Dermis microvascular lymphatic vessel endothelial cell (primary cell): ENCODE results near the gene RIN3. TPM values are rescaled to one million over a fixed set of nuclear protein-coding genes. Genes with fewer than 3 reads are reported as not detected.

Experiments
- DNase-seq, 2 donors: peaks; one replicate each; pipeline versions ENCODE4 v3.0.0 to v3.0.0-alpha.2; 2010; ENCODE audit warnings: low read depth in 2 of 2
- total RNA-seq: library from RNA; depleted of rRNA; stranded (reverse); fragments of >200 nt; gene quantifications from 2 replicates; pipeline ENCODE4 v1.2.1, GENCODE V29; 2014

RIN3 gene
- total RNA-seq, 1 donor from 2014 or later = 4.1 TPM

DNA sequence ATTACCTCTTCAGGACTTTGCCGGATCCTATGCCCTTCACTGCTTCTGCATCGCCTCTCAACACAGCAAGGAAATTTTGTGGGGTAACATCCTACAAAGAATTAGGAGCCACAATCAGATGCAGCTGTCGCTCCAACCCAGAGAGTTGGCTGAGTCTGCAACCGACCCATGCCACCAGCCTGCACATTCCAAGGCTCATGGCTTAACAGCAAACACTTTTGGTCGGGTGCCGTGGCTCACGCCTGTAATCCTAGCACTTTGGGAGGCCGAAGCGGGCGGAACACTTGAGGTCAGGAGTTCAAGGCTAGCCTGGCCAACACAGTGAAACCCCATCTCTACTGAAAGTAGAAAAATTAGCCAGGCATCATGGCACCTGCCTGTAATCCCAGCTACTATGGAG lies 202.6 kb downstream of the RIN3 start:
- no peak for DNase-seq

DNA sequence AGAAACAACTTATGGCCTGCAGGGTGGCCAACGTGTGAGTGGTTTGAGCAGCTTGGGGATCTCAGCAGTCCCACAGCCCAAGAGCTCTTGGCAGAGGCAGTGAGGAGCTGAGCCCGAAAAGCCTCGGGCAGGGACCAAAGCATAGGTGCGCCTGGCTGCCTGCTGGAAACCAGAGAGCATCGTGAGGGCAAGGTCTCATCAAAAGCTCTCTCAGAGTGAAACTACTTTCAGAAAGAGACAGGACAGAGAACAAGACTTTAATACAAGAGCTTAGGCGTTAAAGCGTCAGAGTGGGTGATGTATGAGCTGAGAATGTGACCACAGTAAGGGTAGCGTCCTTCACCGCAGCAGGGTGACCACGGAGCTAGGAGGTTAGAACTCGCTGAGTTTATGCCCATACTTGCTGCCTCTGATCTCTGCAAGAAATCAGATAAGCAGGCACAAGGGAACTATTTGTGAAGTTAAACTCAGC lies 204.0 kb downstream of the RIN3 start:
- no peak for DNase-seq

GRCh38 chr14:92718664-92719063 lies 205.1 kb downstream of the RIN3 start:
- DNase-seq = no peak

GRCh38 chr14:92719421-92719820 lies 205.8 kb downstream of the RIN3 start:
- DNase-seq = no peak

GRCh38 chr14:92719890-92720323 lies 206.3 kb downstream of the RIN3 start:
- no peak for DNase-seq

DNA sequence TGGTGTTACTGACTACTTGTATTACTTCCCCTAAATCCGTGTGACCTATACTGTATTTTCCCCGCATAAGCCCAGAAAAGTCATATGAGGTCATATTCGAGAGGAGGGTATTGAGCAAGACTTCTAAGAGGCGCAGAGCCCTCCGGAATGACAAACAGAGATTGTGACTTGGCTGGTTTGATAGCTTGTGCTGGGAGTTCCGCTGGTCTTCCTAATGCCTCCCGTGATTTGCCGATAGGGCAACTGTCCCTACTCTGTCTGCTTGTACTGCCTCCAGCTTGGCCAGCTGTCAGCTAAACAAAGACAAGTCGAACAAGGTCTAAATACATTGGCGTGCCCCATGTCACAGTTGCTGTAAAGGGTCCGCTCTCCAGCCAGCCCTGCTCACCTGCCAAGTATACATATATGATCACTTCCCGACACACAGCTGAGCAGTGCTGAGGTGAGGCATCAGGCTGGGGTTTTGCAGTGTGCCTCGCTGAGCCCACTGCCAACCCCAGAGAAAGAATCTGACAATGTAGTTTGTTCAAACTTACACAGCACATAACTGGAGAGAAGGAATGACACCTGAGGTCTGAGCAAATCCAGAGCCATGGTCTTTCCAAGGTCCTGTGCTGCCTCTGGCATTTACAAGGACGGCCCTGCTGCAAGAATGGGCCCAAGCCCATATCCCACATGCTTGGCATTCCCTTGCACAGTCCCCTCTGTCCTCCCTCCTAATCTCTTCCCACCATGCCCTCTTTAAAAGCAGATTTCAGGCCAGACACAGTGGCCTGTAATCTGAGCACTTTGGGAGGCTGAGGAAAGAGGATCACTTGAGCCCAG lies 211.1 kb downstream of the RIN3 start:
- DNase-seq = no peak

DNA sequence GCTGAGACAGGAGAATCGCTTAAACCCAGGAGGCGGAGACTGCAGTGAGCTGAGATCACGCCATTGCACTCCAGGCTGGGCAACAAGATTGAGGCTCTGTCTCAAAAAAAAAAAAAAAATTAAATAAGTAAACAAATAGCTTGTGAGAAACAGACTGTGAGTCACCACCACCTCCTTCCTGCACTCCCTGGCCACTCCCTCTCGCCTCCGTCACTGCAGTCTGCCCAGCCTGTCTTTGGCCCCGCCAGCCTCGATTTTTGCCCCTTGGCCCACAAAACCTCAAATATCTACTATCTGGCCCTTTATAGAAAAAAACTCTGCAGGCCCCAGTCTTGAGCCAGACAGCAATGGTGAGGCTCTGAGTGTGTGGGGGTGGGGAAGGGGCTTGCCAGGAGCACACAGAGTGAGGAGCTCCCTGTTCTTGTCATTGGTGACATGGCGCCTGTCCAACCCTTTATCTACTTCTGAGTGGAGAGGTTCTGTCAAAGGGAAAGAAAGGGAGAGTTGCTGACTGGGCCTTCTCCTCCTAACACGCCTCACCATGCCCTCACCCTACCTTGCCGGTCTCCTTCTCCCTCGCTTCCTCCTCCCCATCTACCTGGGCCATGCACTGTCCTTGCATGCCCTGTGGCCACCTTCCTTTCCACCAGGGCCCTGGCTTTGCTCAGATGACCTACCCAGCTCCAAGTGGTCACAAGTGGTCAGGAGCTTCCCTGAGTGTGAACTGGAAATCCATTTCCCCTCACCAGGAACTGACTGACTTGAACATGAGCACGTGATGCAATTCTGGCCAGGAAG lies 212.8 kb downstream of the RIN3 start:
- DNase-seq = peak in 1 of 2 donors; percentile 94

DNA sequence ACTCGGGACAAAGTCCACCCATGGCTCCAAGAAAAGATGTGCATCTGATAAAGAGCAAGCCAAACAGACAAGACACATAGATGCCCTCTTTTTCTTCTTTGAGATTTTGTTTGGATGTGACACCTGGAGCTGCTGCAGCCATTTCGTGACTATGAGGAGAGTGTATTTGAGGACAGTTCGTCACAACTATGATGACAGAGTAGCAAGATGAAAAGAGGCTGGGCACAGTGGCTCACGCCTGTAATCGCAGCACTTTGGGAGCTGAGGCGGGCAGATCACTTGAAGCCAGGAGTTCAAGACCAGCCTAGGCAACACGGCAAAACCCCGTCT lies 213.3 kb downstream of the RIN3 start:
- no peak for DNase-seq

- DNase-seq = peak in 1 of 2 donors; percentile 44
Measured at GRCh38 chr14:92728759-92729364, 215.3 kb downstream of the RIN3 start.

DNA sequence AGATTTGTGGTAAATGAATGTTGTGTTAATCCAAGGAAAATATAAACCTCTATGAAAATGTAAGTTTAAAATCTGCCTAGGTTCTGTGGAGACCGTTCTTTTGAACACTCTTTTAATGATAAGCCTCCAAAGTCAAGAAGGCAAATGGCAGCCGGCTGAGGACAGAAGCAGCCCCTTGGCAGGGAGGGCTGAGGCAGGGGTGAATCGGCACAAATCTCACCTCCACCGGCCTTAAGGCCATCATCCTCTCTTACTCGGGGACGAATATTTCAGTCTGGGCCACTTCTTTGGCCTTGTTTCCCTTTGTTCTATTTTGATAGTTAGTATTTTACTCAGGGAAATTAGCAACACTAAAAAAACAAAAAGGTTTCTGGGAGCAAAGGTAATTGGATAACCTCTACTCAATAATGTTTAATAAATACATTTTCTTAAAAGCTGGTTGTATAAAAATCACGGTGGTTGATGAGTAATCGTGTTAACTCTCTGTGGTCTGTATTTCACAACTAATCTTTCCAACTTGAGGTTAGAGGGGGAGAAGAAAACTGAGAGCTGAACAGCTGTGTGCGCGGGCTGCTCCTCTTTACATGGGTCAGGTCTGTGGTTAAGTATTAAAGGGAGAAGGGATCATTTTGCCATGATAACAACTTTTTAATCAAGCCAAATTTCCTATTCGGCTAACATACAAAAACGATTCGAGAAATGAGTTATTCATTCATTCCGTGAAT lies 216.2 kb downstream of the RIN3 start:
- DNase-seq = no peak

DNA sequence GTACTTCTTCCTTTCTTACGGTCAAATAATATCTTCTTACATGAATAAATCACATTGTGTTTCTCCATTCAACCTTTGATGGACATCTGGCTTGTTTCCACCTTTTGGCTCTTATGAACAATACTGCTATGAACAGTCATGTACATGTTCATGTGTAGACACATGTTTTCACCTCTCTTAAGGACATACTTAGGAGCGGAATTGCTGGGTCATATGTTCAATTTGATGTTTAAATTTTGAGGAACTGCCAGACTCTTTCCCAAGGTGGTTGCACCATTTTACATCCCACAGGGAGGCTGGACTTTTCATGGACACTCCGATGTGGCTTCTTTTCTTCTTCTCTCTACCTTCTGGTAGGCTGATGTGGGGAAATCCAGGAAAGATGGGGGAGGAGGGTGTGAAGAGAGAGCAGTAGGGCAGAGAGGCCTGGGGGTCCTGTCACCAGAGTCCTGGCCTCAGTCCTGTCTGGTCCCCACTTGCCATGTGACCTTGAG lies 218.1 kb downstream of the RIN3 start:
- DNase-seq = no peak

- DNase-seq = no peak
Measured at GRCh38 chr14:92733007-92733406, 219.4 kb downstream of the RIN3 start.

DNA sequence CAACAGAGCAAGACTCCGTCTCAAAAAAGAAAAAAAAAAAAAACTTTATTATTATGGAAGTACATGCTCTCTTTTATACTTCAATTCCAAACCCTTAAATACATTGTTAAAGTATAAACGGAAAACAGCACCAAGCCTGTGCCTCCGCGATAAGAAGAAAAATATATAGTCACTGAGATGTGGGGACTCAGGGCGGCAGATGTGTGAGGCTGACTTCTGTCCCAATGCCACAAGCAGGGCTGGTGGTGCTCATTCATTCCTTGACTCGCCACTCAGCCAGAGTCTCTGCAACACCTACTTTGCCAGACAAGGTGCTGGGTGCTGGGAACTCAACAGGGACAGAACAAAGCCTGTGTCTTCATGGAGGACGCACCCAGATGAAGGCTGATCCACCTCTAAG lies 221.0 kb downstream of the RIN3 start:
- no peak for DNase-seq

- DNase-seq = no peak
Measured at GRCh38 chr14:92735344-92735743, 221.8 kb downstream of the RIN3 start.

- no peak for DNase-seq
Measured at GRCh38 chr14:92737206-92737605, 223.6 kb downstream of the RIN3 start.

- no peak for DNase-seq
Measured at GRCh38 chr14:92737619-92738188, 224.1 kb downstream of the RIN3 start.

Other genes starting within 250 kb of the RIN3 start
- under 0.01 TPM in 2 replicates for gene SLC24A4, start 190.6 kb upstream of the RIN3 start, total RNA-seq
- gene LGMN, start 234.8 kb downstream of the RIN3 start, total RNA-seq = 52.6 and 209 TPM in 2 replicates